ENCODE results near the gene GNAZ. TPM values are rescaled to one million over a fixed set of nuclear protein-coding genes. Genes with fewer than 3 reads are reported as not detected.

The GNAZ gene
- total RNA-seq, 1 experiment from 2014 or later = 5.0 TPM

- Histone ChIP-seq H4K20me1 (ENCODE audit: control insufficient read depth, insufficient read depth, insufficient read length) (peaks cover 2% of the 10 kb centered on the region), H2AK5ac (ENCODE audit: insufficient read length, low read length) (no peak overlapping the region), H3K18ac (ENCODE audit: insufficient read length, low read depth, low read length) (no peak overlapping the region), H2AFZ (ENCODE audit: low read length) (no peak overlapping the region), H3K79me1 (ENCODE audit: insufficient read depth, low read depth, low read length, poor library complexity, severe bottlenecking) (no peaks in the 10 kb centered on the region), H3K56ac (ENCODE audit: insufficient read length, low read depth, low read length) (no peak overlapping the region), H2BK120ac (ENCODE audit: low read depth, low read length, poor library complexity, severe bottlenecking) (no peak overlapping the region), H4K91ac (ENCODE audit: insufficient read length, low read depth, low read length) (no peak overlapping the region), H3K79me2 (ENCODE audit: insufficient read depth, low read length) (no peaks in the 10 kb centered on the region), H3K9me3 (ENCODE audit: control insufficient read depth, low read depth, low read length) (no peaks in the 10 kb centered on the region), H4K8ac (replicated peaks; ENCODE audit: insufficient read length, low read depth, low read length) (no peak overlapping the region), H3K4me2 (ENCODE audit: insufficient read depth, insufficient read length, low read length) (no peak overlapping the region), H4K5ac (ENCODE audit: insufficient read length, low read depth, low read length) (no peak overlapping the region), H3K9ac (ENCODE audit: extremely low read depth, insufficient read length, low read length) (no peak overlapping the region), H2BK15ac (ENCODE audit: low read depth, low read length) (no peak overlapping the region), H3K23ac (ENCODE audit: insufficient read length, low read depth, low read length) (no peak overlapping the region), H2BK5ac (ENCODE audit: insufficient read length, low read length) (no peak overlapping the region), H3K4me1 (ENCODE audit: insufficient read depth, low read length) (no peaks in the 10 kb centered on the region; the same call in 1 of the 2 replicates), H2BK20ac (ENCODE audit: low read depth, low read length, poor library complexity, severe bottlenecking) (no peak overlapping the region), H3K14ac (ENCODE audit: insufficient read depth, low read length) (no peak overlapping the region), H3K27me3 (ENCODE audit: insufficient read depth, low read length) (no peaks in the 10 kb centered on the region; the same call in 1 of the 2 replicates), H3K4ac (ENCODE audit: low read depth, low read length) (no peak overlapping the region), H3T11ph (ENCODE audit: low read length) (no peak overlapping the region), H2BK12ac (ENCODE audit: insufficient read length, low read depth, low read length) (no peak overlapping the region), H3K27ac (ENCODE audit: insufficient read length, low read depth, low read length) (no peak overlapping the region), H3K23me2 (ENCODE audit: insufficient read length, low read depth, low read length, poor library complexity, severe bottlenecking) (no peaks in the 10 kb centered on the region)
- Mint-ChIP-seq H3K4me1 (peaks cover 5 to 15% of the 10 kb centered on the region in 2 experiments), H3K4me3 (no peak overlapping the region; a peak in 1 of 5 replicates), H3K36me3 (ENCODE audit: insufficient read depth in 1 of 3, low read depth in 3 of 3) (no peaks in the 10 kb centered on the region), H3K9me3 (no peaks in the 10 kb centered on the region; a peak in 1 of 5 replicates), H3K27me3 (ENCODE audit: low read depth) (peaks cover 79% of the 10 kb centered on the region), H3K27ac (no peak overlapping the region)
- no peak for TF ChIP-seq CTCF (conservative IDR thresholded peaks at IDR 0.05)
- no CpG with 5 or more reads among the region's 3 CpGs for WGBS (ENCODE audit: extremely low coverage, insufficient read length, low lambda C conversion rate)
- no peak for DNase-seq
Observed at GRCh38 chr22:23130697-23131096, 60.4 kb downstream of the GNAZ start.
